Spleen (tissue), 7 donors: ENCODE data around the gene ZBTB49.

Experiments
- CTCF ChIP-seq, 11 experiments: fragments of 200-600 bp in 7 of 11; fragments of 450-650 bp in 4 of 11; sonication (generic) in 4 of 11; IDR thresholded peaks in 8 of 11; conservative IDR thresholded peaks in 3 of 11; 1 replicate in 7 of 11; 2 replicates in 4 of 11; pipeline versions ENCODE4 v1.4.0 to v1.8.0; 2016 to 2021; ENCODE audit warnings: antibody characterized with exemption in 11 of 11, inconsistent platforms in 4 of 11, mild to moderate bottlenecking in 1 of 11
- POLR2A ChIP-seq, 3 donors: fragments of 450-650 bp; IDR thresholded peaks; one replicate each; pipeline ENCODE4 v1.5.1; 2017; ENCODE audit warnings: antibody characterized with exemption in 3 of 3, mild to moderate bottlenecking in 1 of 3
- donor health status: DM: no; HTN: no; CAD: no; lungs with moderate emphysema.
- donor health status: DM: no; HTN: no; CAD: no.
- donor health status: DM: no; HTN: no; CAD: no.

GRCh38 chr4:4327652-4328121 lies 37.6 kb downstream of the ZBTB49 start:
- TF ChIP-seq POLR2A (IDR thresholded peaks at IDR 0.05) (no peak), CTCF (IDR thresholded peaks at IDR 0.05 in 8 of 11, conservative IDR thresholded peaks at IDR 0.05 in 3 of 11) (peak; percentile 8 to 75 (median 61))
